Uterus (tissue), 2 donors: ENCODE results near the gene GPR42.

Experiments used
- CTCF ChIP-seq, 4 experiments: fragments of 200-600 bp in 2 of 4; fragments of 450-650 bp in 2 of 4; sonication (generic) in 2 of 4; IDR thresholded peaks; one replicate each; pipeline ENCODE4 v1.5.1; 2016 to 2019; ENCODE audit warnings: antibody characterized with exemption in 4 of 4, mild to moderate bottlenecking in 2 of 4, moderate library complexity in 1 of 4
- POLR2A ChIP-seq, 2 donors: fragments of 450-650 bp; IDR thresholded peaks; one replicate each; pipeline ENCODE4 v1.6.1; 2016; ENCODE audit warnings: antibody characterized with exemption in 2 of 2, mild to moderate bottlenecking in 1 of 2, moderate library complexity in 1 of 2

GRCh38 chr19:35322014-35322413 is 48.9 kb upstream of the GPR42 start:
- TF ChIP-seq POLR2A (IDR thresholded peaks at IDR 0.05) (no peak), CTCF (IDR thresholded peaks at IDR 0.05) (no peak)
